Stimulated activated CD4-positive, alpha-beta T cell treated with anti-CD3 and anti-CD28 coated beads, TNF-alpha, amount 100 ng/mL, for 24 hours (primary cell): ENCODE measurements around the gene SOCS1.

Experiments used
- DNase-seq, 3 experiments: peaks; one replicate each; pipeline ENCODE4 v3.0.0-alpha.2; 2020; ENCODE audit warnings: low read depth in 3 of 3

Gene SOCS1

DNA sequence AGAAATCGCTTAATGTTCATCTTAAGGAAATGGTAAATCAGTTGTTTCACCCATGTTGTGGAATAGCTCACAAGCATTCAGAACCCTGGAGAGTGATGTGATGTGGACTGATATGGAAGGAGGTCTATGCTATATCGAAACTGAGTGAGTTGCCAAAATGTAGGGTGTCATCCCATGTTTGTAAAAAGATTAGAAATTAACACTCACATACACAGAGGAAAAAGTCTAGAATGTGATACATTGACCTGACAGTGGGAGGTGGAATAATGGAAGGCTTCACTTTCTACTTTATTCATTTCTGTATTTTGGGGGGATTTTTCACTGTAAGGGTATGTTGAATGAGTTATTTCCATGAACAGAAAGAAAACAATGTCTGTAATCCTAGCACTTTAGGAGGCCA is 29.8 kb upstream of the SOCS1 start:
- no peak for DNase-seq

DNA sequence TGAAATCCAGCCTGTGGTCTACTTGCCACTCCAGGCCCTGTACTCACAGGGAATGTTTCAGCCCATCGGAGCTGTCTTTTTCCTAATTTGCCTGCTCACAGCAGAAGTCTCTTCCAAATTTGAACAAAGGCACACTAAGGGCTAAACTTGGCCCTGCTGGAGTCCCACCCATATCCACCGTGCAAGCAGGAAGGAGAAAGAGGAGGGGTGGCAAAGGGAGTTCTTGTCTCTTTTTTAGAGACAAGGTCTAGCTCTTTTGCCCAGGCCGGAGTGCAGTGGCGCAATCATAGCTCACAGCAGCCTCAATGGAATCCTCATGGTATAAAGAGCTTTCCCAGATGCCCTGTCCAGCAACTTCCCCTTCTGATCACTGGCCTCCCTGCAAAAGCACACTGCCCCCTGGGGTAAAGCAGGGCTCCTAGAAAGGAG is 27.8 kb upstream of the SOCS1 start:
- DNase-seq, result no peak

DNA sequence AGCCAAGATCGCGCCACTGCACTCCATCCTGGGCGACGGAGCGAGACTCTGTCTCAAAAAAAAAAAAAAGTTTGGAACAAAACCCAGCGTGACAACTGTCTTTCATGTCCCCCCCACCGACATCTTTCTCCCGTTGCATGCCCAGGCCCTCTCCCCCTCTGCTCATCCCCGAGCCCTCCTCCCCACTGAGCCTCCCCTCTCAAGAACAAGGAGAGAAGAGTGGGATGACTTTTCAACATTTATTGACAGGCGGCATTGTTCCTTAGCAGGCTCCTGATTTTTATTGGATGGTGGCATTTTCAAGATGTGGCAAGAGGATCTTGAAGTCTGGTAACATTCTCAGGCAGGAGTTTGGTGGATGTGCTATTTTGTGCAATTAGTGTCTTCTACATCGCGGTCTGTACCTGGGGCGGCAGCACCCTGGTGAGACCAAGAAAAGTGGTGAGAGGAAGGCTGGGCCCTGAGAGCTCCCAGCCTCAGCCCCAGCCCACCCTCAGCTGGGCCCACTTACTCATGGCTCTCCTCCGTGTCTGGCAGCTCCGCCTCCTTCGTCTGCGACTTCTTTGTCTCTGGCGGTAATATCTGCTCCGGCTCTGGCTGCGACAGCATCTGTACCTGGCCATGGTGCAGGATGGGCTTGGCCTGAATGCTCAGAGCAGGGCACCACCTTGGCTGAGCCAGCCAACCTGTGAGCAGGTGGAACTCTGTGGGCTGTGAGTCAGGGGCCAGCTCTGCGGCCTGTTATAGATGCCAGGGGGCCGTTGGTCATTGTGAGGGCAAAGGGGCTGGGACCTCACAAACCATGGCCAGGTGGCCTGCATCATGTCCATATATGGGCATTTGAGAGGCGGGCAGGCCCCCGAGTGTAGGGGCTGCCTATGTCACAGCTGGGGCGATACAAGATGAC is 24.9 kb upstream of the SOCS1 start, which contains the start of gene PRM1:
Gene PRM1, minus strand, starts transcription at position 715 of the 907 bp plus-strand sequence. Its CDS starts 92 bp downstream, at position 623.
- DNase-seq, result no peak

DNA sequence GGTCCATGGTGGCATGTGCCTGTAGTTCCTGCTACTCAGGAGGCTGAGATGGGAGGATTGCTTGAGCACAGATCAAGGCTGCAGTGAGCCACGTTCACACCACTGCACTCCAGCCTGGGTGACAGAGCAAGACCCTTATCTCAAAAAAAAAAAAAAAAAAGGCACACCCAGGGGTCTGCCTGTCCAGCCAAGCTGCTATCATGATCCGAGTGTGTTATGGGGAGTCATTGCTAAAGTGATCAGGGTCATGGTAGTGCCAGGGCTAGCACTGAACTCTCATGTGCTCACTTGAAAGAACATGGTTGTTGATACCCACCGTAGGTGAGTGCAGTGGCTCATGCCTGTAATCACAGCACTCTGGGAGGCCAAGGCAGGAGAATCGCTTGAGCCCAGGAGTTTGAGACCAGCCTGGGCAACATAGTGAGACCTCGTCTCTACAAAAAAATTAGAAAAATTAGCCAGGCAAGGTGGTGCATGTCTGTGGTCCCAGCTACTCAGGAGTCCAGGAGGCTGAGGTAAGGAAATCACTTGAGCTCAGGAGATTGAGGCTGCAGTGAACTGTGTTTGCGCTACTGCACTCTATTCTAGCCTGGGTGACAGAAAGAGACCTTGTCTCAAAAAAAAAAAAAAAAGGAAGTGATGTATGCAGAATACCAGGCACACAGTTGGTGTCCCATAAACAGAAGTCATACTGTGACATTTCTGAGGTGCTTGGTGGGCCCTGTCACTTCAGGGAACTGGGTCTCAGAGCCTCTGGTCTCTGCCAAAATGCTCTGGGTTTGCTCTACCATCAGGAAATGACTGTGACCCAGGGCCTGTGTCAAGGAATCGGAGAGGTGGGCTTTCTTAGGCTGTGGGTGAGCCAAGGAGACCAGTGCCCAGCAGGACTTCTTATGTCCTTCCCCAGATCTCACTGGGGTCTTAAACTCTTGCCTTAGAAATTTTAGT is 23.0 kb upstream of the SOCS1 start:
- DNase-seq, result no peak

DNA sequence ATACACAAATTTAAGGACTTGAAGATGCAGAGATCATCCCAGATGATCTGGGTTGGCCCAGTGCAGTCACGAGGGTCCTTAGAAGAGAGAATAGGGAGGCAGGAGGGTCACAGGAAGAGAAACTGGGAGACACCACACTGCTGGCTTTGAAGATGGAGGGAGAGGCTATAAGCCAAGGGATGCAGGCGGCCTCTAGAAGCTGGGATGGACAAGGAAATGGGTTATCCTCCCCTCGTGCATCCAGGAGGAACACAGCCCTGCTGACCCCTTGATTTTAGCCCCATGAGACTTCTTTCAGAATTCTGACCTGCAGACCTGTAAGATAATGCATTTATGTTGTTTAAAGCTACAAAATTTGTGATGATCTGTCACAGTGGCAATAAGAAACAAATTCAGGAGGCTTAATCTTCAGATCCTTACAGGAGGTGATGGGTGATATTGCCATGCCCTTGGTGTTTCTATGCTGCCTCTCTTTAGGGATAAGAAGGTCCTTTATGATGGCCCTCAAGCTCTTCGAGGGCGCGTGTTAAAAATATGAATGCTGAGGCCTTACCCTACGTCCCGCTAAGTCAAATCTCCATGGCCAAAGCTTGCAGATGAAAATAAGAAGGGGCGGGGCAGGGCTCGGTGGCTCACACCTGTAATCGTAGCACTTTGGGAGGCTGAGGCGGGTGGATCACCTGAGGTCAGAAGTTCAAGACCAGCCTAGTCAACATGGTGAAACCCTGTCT is 21.8 kb upstream of the SOCS1 start:
- no peak for DNase-seq

DNA sequence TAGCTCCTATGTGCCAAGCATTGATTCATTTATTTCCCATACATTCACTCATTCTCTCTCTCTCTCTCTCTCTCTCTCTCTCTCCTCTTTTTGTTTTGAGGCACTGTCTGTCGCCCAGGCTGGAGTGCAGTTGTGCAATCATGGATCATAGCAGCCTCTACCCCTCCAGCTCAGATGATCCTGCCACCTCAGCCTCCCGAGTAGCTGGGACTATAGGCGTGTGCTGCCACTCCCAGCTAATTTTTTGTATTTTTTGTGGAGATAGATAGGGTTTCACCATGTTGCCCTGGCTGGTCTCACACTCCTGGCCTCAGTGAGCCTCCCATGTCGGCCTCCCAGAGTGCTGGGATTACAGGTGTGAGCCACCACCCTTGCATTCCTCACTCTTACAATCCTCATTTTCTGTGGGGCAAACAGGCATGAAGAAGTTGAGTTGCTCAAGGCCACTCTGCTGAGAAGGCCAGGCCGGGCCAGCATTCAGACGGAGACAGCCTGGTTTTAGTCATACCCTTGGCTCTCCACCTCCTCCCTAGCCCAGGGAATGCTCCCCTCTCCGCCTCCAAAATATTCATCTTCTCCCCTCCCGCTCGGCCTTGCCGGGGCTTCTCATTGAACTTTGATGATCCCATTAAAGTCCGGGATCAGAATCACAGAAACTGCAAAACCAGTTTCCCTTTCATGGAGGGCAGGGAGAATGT is 21.0 kb upstream of the SOCS1 start:
- DNase-seq, result no peak

DNA sequence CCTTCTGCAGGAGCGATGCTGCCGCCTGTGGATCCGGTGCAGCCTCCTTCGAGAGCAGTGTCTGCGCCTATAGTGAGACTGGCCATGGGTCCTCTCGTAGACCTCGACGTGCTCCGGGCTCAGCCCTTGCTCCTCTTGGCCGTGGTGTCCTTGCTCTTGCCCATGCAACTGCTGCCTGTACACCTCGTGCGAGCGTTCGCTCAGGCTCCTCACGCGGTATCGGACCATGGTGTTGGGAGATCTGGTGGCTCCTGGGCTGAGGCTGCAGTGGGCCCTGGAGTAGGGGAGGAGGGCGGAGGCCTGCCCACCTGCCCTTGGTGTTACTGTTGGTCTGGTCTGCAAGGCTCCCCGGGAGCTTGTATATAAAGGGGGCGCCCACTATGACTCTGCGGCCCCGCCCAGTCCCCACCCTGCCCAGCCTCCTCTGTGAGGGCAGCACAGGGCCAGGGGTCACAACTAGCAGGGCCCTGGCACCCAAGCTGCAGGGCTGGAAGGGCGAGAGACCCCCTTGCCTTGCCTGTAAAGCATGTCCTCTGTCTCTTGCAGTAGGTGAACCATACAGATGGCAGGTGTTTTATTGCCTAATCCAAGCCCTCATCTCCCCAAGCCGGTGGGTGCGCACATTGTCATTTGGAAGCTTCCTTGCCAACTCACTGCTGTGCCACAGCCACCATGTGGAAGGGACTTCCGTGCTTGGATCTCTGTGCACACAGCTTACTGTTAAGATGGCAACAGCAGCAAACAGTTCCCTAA is 20.3 kb upstream of the SOCS1 start, which contains the start of gene PRM2:
Gene PRM2, minus strand, starts transcription at position 338 of the 753 bp plus-strand sequence. Its CDS starts 110 bp downstream, at position 228.
- DNase-seq, result no peak

DNA sequence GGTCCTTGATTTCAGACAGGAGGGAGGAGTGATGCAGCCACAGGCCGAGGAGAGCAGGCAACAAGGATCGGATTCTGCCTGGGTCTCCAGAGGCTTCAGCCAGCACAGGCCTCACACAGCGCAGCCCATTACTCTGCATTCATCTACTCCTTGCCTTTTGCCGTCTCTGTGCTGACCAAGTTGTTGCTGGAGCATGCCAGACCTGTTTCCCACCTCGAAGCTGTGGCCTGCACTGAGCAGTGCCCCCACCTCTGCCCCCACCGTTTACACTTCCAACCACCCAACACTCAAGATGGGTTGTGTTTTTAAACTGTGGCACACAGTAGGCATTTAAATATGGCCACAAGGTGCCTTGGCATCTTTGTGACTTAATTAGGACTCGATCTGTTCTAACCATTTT is 19.0 kb upstream of the SOCS1 start:
- no peak for DNase-seq

DNA sequence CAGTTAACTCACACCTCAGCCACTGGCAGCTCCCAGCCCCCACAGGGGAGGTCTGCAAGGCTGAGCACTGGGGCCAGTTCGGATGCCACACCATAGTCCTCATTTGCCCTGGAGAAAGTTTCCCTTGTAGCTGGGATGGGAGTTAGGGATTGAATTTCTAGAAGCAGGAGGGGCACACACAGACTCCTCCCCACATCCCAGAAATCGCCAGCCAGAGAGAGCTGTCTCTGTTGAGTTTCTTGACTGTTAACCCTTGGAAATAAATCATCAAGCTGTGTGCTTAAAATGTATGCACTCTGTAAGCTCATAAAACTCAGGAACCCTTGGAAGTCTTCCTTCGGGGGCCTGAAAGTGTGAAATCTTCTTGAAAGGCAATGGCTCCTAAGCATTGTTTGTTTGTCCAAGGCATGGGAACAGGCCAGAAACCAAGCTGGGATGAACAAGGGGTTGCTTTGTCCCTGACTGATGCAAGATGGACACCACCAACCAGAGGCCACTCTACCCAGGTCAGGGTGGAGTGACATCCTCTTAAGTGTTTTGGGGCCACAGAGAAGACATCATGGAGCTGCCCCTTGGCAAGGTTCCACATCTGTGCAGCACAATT is 17.8 kb upstream of the SOCS1 start:
- no peak for DNase-seq

DNA sequence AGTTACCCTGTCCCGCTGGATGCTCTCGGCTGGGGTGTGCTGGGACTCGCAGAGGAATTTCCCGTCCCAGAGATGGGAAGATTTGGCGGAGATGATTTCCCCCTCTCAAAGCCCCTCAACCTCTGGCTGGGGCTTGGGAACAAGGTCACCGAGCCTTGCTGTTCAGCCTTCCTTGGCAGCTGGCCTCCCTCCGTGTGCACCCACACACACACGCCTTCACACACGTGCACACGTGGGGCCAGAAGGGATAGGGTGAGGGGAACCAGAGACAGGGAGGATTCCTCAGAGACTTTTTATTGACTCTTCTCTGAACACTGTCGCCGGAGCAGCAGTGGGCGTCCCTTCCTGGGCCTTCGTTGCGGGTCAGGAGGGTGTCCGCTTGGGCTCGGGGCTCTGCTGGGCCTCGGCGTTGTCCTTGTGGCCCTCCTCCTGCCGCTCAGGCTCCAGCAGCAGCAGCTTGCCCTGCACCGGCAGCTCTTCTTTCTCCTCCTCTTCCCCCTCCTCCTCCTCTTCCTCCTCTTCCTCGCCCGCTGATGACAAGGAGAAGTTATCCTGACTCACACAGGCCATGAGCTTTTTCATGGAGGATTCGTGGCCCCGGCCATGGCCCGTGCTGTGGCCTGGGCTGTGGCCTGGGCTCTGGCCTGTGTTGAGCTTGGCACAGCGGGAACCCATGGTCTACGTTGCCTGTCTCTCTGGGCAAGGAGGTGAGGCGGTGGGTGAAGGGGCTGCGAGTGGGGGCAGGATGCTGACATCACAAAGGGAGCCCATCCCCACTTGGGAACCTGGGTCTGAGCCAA is 17.1 kb upstream of the SOCS1 start, which contains the start of gene PRM3:
Gene PRM3, minus strand, starts transcription at position 709 of the 800 bp plus-strand sequence. Its CDS starts 34 bp downstream, at position 675.
- DNase-seq, result no peak

DNA sequence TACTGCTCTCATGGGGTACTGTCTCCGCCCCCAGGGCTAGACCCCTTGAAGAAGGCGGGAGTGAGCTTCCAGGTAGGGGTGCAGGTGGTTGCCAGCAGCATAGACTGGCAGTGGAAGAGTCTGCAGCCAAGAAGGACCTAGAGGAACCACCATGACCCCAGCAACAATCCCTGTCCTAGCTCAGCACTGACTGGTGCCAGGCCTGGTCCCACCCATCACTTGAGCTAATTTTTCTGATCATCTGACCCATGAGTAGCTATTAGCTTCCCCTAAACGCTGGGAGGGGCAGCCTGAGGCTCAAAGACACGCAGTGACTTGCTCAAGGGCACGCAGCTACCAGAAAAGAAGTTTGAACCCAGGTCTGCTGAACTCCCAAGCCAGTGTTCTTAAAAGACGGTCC is 16.5 kb upstream of the SOCS1 start:
- DNase-seq, result no peak

DNA sequence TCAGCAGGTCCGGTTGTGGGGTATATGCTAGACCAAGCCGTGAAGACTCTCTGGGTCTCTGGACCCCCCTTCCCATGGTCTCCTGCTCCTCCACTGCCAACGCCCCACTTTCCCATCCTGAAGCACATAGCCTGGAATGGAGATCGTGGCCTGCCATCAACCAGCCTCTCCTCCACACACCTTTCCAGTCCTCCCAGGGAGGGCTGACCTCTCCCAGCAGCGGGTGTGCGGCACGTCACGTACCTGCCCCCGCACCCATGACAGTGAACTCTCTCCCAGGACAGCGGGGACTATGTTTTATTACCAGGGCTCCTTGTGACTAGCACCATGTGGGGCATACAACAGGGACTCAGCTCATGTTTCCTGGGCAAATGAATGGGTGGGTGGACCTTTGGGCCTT is 15.6 kb upstream of the SOCS1 start:
- DNase-seq, result no peak

DNA sequence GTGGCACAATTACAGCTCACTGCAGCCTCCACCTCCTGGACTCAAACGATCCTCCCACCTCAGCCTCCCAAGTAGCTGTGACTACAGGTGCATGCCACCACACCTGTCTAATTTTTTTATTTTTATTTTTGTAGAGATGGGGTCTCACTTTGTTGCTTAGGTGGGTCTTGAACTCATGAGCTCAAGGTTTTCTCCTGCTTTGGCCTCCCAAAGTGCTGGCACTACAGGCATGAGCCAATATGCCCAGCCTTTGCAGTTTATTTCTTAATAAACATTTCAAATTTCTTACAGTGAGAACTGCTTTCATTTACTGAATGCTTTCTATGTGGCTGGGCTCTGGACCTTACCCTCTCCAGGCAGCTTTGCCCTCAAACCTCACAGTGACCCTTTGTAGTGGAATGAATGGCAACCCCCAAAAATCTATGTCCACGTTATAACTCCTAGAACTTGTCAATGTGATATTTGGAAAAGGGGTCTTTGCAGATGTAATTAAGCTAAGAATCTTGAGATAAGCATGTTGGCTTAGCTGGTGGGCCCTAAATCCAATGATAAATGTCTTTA is 14.7 kb upstream of the SOCS1 start:
- DNase-seq, result no peak

DNA sequence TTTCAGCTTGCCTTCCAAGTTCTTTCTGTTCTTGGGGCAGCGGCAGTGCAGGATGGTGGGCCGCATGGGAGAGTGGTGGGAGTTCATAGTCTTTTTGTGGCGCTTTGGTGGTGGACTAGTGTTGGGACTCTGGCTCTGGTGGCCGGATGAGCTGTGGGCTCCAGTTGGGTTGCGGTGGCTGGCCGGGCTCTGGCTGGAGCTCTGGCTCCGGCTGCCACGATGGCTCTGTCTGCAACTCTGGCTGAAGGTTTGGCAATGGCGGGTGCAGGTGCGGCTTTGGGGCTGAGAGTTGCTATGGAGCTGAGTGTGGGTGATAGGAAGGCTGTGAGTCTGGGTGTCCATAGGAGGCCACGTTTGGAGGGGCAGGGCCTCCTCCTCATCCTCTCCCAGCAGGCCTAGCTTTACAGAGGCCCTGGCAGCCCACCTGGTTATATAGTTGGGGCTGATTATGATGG is 12.9 kb upstream of the SOCS1 start, which contains the start of gene TNP2:
Gene TNP2, minus strand, starts transcription at position 405 of the 455 bp plus-strand sequence. Its CDS starts 63 bp downstream, at position 342.
- no peak for DNase-seq

DNA sequence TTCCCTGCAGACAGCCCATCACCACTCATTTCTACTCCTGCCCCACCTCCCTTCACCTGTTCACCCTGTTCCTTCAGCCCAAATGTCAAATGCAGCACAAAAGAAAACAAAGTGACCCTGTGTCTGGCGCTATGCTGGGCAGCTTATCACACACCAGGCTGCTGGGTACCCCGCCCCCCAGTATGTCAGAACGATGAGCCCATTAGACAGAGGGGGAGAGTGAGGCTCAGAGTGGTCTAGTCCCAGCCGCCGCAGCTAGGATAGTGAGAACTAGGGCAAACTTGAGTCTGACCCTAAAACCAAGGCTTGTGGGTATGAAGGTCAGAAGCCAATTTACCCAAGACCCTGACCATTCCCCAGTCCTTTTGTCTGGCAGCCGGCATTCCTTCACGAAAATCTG is 9.1 kb upstream of the SOCS1 start:
- DNase-seq, result no peak

DNA sequence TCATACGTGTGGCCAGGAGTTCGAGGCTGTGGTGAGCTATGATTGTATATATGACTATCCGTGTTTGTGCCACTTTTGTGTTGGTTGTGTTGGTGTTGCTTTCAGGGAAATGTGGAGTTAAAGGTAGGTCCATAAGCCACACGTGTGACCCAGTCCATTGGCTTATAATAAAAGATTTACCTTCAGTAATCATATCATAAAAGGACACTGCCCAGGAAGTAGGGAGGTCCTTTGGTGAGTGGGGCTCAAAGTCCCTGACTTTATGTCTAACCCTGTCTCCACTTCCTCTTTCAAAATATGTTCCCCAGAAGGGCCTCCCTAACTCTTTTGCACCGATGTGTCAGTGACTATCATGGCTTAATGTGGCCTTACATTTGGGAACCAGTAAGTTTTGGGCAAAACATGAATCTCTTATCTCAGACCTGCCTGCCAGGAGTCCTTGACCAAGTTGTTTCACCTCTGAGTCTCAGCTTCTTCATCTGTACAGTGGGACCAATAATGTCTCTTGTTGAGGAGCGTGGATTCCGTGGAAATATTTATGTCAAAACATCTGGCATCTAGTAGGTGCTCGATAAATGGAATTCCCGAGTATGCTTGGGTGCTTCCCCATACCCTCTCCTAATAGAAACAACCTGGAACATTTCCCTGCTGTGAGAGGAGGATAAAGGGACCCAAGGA is 8.3 kb upstream of the SOCS1 start:
- DNase-seq, result no peak

DNA sequence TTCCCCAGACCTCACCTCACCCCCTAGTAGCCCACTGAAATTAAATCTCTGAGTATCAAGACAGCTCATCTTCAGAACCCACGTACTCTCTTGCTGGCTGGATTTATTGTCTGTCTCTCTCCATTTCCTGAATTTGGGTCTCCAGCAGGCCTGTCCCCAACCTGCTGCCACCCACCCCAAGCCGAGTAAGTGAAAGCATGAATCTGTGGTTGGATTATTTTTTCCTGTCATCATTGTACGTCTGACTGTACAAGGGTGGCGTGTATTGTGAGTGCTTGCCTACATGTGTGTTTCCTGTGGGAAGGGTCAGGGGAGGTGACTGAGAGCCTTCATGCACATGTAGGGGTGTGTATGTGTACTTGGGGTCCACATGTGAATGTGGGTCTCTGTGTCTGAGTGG is 7.7 kb upstream of the SOCS1 start:
- DNase-seq, result peak in 1 of 3 experiments; percentile 60

DNA sequence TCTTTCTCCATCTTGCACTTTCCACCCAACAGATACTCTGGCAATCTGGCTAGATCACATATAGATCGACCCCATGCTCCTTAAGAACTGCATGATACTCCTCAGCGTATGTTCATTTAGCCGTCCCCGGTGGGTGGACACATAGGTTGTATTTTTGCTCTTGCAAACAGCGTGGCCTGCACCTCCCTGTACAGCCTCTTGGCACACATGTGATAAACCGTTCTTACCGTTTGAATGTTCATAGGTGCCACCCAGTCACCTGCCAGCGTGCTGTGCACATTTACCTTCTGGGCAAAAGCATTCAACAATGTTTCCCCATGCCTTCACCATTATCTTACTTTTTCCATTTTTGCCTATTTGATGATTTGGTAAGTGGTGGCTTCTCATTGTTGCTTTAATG is 6.9 kb upstream of the SOCS1 start:
- DNase-seq, result no peak
